Measurements from ENCODE around the gene NOTCH3.

NOTCH3 gene

GRCh38 chr19:15195371-15196334 is 5.1 kb downstream of the NOTCH3 start:
- DNase-seq, result no peak

- no peak for DNase-seq
These were observed 5.9 kb downstream of the NOTCH3 start for GRCh38 chr19:15194938-15195337.

GRCh38 chr19:15191982-15192381 is 8.8 kb downstream of the NOTCH3 start:
- DNase-seq, result no peak

GRCh38 chr19:15191514-15191913 is 9.3 kb downstream of the NOTCH3 start:
- DNase-seq, result no peak

- DNase-seq, result no peak
These were observed 11.9 kb downstream of the NOTCH3 start for GRCh38 chr19:15188851-15189250.

- DNase-seq, result no peak
These were observed 13.5 kb downstream of the NOTCH3 start for GRCh38 chr19:15187026-15188007.

GRCh38 chr19:15185188-15185587 is 15.6 kb downstream of the NOTCH3 start:
- DNase-seq, result no peak

GRCh38 chr19:15184776-15185175 is 16.0 kb downstream of the NOTCH3 start:
- DNase-seq, result no peak

- no peak for DNase-seq
These were observed 19.4 kb downstream of the NOTCH3 start for GRCh38 chr19:15181394-15181793.

- DNase-seq, result no peak
These were observed 20.1 kb downstream of the NOTCH3 start for GRCh38 chr19:15180451-15181390.

GRCh38 chr19:15178629-15179308 is 22.0 kb downstream of the NOTCH3 start:
- no peak for DNase-seq

GRCh38 chr19:15177269-15178116 is 23.3 kb downstream of the NOTCH3 start:
- peak; percentile 72 for DNase-seq

- DNase-seq, result no peak
These were observed 25.2 kb downstream of the NOTCH3 start for GRCh38 chr19:15175609-15176008.

- DNase-seq, result no peak
These were observed 26.9 kb downstream of the NOTCH3 start for GRCh38 chr19:15173746-15174404.

- DNase-seq, result no peak
These were observed 30.4 kb downstream of the NOTCH3 start for GRCh38 chr19:15170345-15170744.

- no peak for DNase-seq
These were observed 31.1 kb downstream of the NOTCH3 start for GRCh38 chr19:15169541-15170285.

GRCh38 chr19:15166700-15167099 is 34.1 kb downstream of the NOTCH3 start:
- DNase-seq, result no peak

GRCh38 chr19:15161028-15161984 is 39.5 kb downstream of the NOTCH3 start:
- no peak for DNase-seq

Data from central memory CD4-positive, alpha-beta T cell (primary cell).